PC-3 (cell line): ENCODE measurements around the gene SMIM36. TPM values are rescaled to one million over a fixed set of nuclear protein-coding genes. Genes with fewer than 3 reads are reported as not detected.

Source experiments
- ATAC-seq: fragments of 200-7000 bp; cut with Tn5 transposase; 2 replicates; pipeline ENCODE4 v1.9.1; 2020; ENCODE audit warnings: mild to moderate bottlenecking, moderate library complexity
- BruUV-seq: library from RNA; stranded (reverse); fragments of 400-500 nt; replicated peaks from 2 replicates; lab custom pipeline; 2021; lab: Mats Ljungman, UMichigan
- CTCF ChIA-PET: fragments of 300-600 bp; sonication (Branson Sonifier 250); formaldehyde crosslinking; loops from one replicate; lab custom pipeline; 2022; ENCODE audit warnings: antibody characterized with exemption; lab: Charles Lee
- POLR2A ChIA-PET: fragments of 300-600 bp; sonication (Branson Sonifier 250); formaldehyde crosslinking; loops from one replicate; lab custom pipeline; 2022; ENCODE audit warnings: antibody characterized with exemption; ENCODE audit not compliant: unreplicated experiment; lab: Charles Lee
- DNase-seq: peaks from one replicate; pipeline ENCODE4 v3.0.0-alpha.2; 2015
- H2AFZ ChIP-seq: fragments of 300-600 bp; sonication (generic); 2 replicates; pipeline ENCODE4 v1.6.0; 2016; ENCODE audit warnings: antibody characterized with exemption, low read length
- H3F3A ChIP-seq: fragments of 300-600 bp; sonication (generic); one replicate; pipeline ENCODE4 v1.6.0; 2017; ENCODE audit warnings: antibody characterized with exemption, low read length, control low read depth, mild to moderate bottlenecking; ENCODE audit not compliant: unreplicated experiment
- H3K27ac ChIP-seq: fragments of 300-600 bp; sonication (generic); 2 replicates; pipeline ENCODE4 v1.5.1; 2016; ENCODE audit warnings: mild to moderate bottlenecking, low read length
- H3K27me3 ChIP-seq: fragments of 300-600 bp; sonication (generic); 2 replicates; pipeline ENCODE4 v1.6.1; 2016; ENCODE audit warnings: low read length, mixed read lengths
- H3K36me3 ChIP-seq: fragments of 300-600 bp; sonication (generic); 2 replicates; pipeline ENCODE4 v1.6.1; 2016; ENCODE audit warnings: low read depth, mixed run types, low read length, mixed read lengths
- H3K4me1 ChIP-seq: fragments of 300-600 bp; sonication (generic); 2 replicates; pipeline ENCODE4 v1.5.1; 2016; ENCODE audit warnings: low read length; ENCODE audit not compliant: insufficient read depth
- H3K4me2 ChIP-seq: fragments of 300-600 bp; sonication (generic); 2 replicates; pipeline ENCODE4 v1.6.0; 2016; ENCODE audit warnings: low read length
- H3K4me3 ChIP-seq: fragments of 300-600 bp; sonication (generic); 2 replicates; pipeline ENCODE4 v1.5.1; 2016; ENCODE audit warnings: mild to moderate bottlenecking, low read length, mixed read lengths
- H3K79me2 ChIP-seq: fragments of 300-600 bp; sonication (generic); 2 replicates; pipeline ENCODE4 v1.6.1; 2017; ENCODE audit warnings: low read length, mixed read lengths
- H3K9ac ChIP-seq: fragments of 300-600 bp; sonication (generic); 2 replicates; pipeline ENCODE4 v1.6.0; 2016; ENCODE audit warnings: mild to moderate bottlenecking, low read length
- H3K9me2 ChIP-seq: fragments of 300-600 bp; sonication (generic); replicated peaks from 2 replicates; pipeline ENCODE4 v1.6.1; 2016; ENCODE audit warnings: mixed run types, low read length, mixed read lengths
- H3K9me3 ChIP-seq: fragments of 300-600 bp; sonication (generic); 2 replicates; pipeline ENCODE4 v1.6.1; 2016; ENCODE audit warnings: low read length, mixed read lengths
- H4K20me1 ChIP-seq: fragments of 300-600 bp; sonication (generic); 2 replicates; pipeline ENCODE4 v1.6.1; 2016; ENCODE audit warnings: low read length, mixed read lengths
- CTCF ChIP-seq: fragments of 300-600 bp; sonication (generic); conservative IDR thresholded peaks from 2 replicates; pipeline ENCODE4 v1.5.1; 2017; ENCODE audit warnings: antibody characterized with exemption, low read depth, mild to moderate bottlenecking, low read length
- EZH2 ChIP-seq: fragments of 300-600 bp; sonication (generic); IDR thresholded peaks from one replicate; pipeline ENCODE4 v1.6.1; 2017; ENCODE audit warnings: antibody characterized with exemption, mild to moderate bottlenecking, low read length; ENCODE audit not compliant: unreplicated experiment
- EZH2phosphoT487 ChIP-seq: fragments of 300-600 bp; sonication (generic); IDR thresholded peaks from 2 replicates; pipeline ENCODE4 v1.6.1; 2018; ENCODE audit warnings: mild to moderate bottlenecking, antibody characterized with exemption, low read length, borderline replicate concordance
- intact Hi-C: fragments of 100-400 bp; cut with micrococcal nuclease; formaldehyde crosslinking; loops from 2 replicates; pipeline ENCODE4 v1.9.0; 2023
- total RNA-seq: library from RNA; depleted of rRNA; stranded (reverse); fragments of >200 nt; gene quantifications from 2 replicates; pipeline ENCODE4 v1.2.3, GENCODE V29; 2014

Gene SMIM36
- total RNA-seq, 1 experiment from 2014 or later, result not detected

GRCh38 chr17:55413825-55414489, 97.3 kb downstream of the SMIM36 start:
- ChIA-PET CTCF (no interaction called here), POLR2A (no interaction called here)
- Histone ChIP-seq H3K9ac (no peak overlapping the region), H3F3A (no peaks in the 10 kb centered on the region), H3K9me2 (no peaks in the 10 kb centered on the region), H3K4me2 (no peak overlapping the region), H4K20me1 (no peaks in the 10 kb centered on the region), H3K4me3 (no peak overlapping the region), H3K27ac (no peak overlapping the region), H3K9me3 (no peaks in the 10 kb centered on the region), H3K27me3 (no peaks in the 10 kb centered on the region), H3K4me1 (peaks cover 24% of the 10 kb centered on the region), H3K79me2 (no peaks in the 10 kb centered on the region), H3K36me3 (peaks cover 26% of the 10 kb centered on the region), H2AFZ (no peak overlapping the region)
- DNase-seq, result no peak
- BruUV-seq, result no TSS peak
- no peak for ATAC-seq
- intact Hi-C loops, result loop anchor here (5.0 kb wide), 1 partner anchor 57 kb away; no protein-coding TSS in a partner anchor
- TF ChIP-seq CTCF, result no peak
- no peak for TF ChIP-seq EZH2
- no peak for TF ChIP-seq EZH2phosphoT487

- BruUV-seq, result no TSS peak
Measured at GRCh38 chr17:55411463-55411855, 99.8 kb downstream of the SMIM36 start.

More at GRCh38 chr17:55411463-55411855, 99.8 kb downstream of the SMIM36 start:
- H3K79me2 ChIP-seq, result no peaks in the 10 kb centered on the region
- 0 out of 2 replicates have a peak overlapping the region, but pooled peaks have one; percentile 14 for H3K4me2 ChIP-seq
- no peak for TF ChIP-seq EZH2
- TF ChIP-seq CTCF, result no peak
- no peak for TF ChIP-seq EZH2phosphoT487
- no peak overlapping the region for H2AFZ ChIP-seq
- no peak overlapping the region for H3K4me3 ChIP-seq
- H3F3A ChIP-seq, result no peaks in the 10 kb centered on the region
- DNase-seq (no peak), ATAC-seq (no peak)
- peak overlapping the region; percentile 29 for H3K27ac ChIP-seq
- H3K4me1 ChIP-seq, result peaks cover 24% of the 10 kb centered on the region
- ChIA-PET CTCF (no interaction called here), POLR2A (interaction anchor here (0.6 kb wide), 1 partner anchor 97 kb away, joined by 4 read pairs; no protein-coding TSS in a partner anchor)
- no peaks in the 10 kb centered on the region for H3K27me3 ChIP-seq
- H4K20me1 ChIP-seq, result no peaks in the 10 kb centered on the region
- H3K9me3 ChIP-seq, result no peaks in the 10 kb centered on the region
- H3K9me2 ChIP-seq, result no peaks in the 10 kb centered on the region
- H3K9ac ChIP-seq, result no peak overlapping the region
- intact Hi-C loops, result loop anchor here (2.0 to 5.0 kb wide), 2 partner anchors 43 to 54 kb away; no protein-coding TSS in a partner anchor
- peaks cover 29% of the 10 kb centered on the region for H3K36me3 ChIP-seq
